Hematopoietic multipotent progenitor cell treated with erythropoietin and hydrocortisone succinate and interleukin-3 and kit ligand, for 17 days (in vitro differentiated cells): ENCODE measurements around the gene USP48.
"Not testable (repeated sequence)": the region's sequence is repeated elsewhere in the genome, so short reads cannot be mapped to it uniquely, and the experiment has no call there.

Experiments used
- DNase-seq: peaks from one replicate; pipeline ENCODE4 v3.0.0-alpha.2; 2015; ENCODE audit warnings: low spot score

Gene USP48

GRCh38 chr1:21634806-21635535, 148.0 kb downstream of the USP48 start:
- no peak for DNase-seq

- DNase-seq: no peak
Measured at GRCh38 chr1:21633992-21634805, 148.8 kb downstream of the USP48 start.

- no peak for DNase-seq
Measured at GRCh38 chr1:21633141-21633755, 149.7 kb downstream of the USP48 start.

- no peak for DNase-seq
Measured at GRCh38 chr1:21631944-21632887, 150.7 kb downstream of the USP48 start.

GRCh38 chr1:21631590-21631943, 151.4 kb downstream of the USP48 start:
- DNase-seq: not testable (repeated sequence)

GRCh38 chr1:21630571-21631343, 152.2 kb downstream of the USP48 start:
- DNase-seq: no peak

- DNase-seq: no peak
Measured at GRCh38 chr1:21629971-21630370, 153.0 kb downstream of the USP48 start.

GRCh38 chr1:21628798-21629393, 154.1 kb downstream of the USP48 start:
- no peak for DNase-seq
